Tibial artery (tissue), 4 donors: ENCODE measurements around the gene NAT14.

Experiments
- DNase-seq, 2 donors: peaks; one replicate each; pipeline ENCODE4 v3.0.0-alpha.2; 2019
- H3K27ac ChIP-seq, 2 donors: fragments of 200-600 bp; sonication (generic) in 1 of 2; 1 replicate in 1 of 2; 2 replicates in 1 of 2; pipeline ENCODE4 v1.5.1; 2018 to 2019; ENCODE audit warnings: mild to moderate bottlenecking in 1 of 2
- H3K27me3 ChIP-seq, 2 donors: fragments of 200-600 bp; sonication (generic) in 1 of 2; one replicate each; pipeline versions ENCODE4 v1.5.1 to v1.6.0; 2016 to 2019
- H3K36me3 ChIP-seq, 3 donors: fragments of 200-600 bp; sonication (generic) in 2 of 3; one replicate each; pipeline ENCODE4 v1.5.1; 2016 to 2019; ENCODE audit warnings: mild to moderate bottlenecking in 2 of 3
- H3K4me1 ChIP-seq, 4 donors: fragments of 200-600 bp; sonication (generic) in 2 of 4; 1 replicate in 3 of 4; 2 replicates in 1 of 4; pipeline ENCODE4 v1.5.1; 2016 to 2019
- H3K4me3 ChIP-seq, 2 donors: fragments of 200-600 bp; sonication (generic) in 1 of 2; 1 replicate in 1 of 2; 2 replicates in 1 of 2; pipeline ENCODE4 v1.5.1; 2018 to 2019; ENCODE audit warnings: mild to moderate bottlenecking in 2 of 2
- H3K9me3 ChIP-seq, 3 donors: fragments of 200-600 bp; sonication (generic) in 1 of 3; one replicate each; pipeline ENCODE4 v1.5.1; 2016 to 2019
- CTCF ChIP-seq, 2 experiments: fragments of 200-600 bp in 1 of 2; fragments of 450-650 bp in 1 of 2; IDR thresholded peaks; one replicate each; pipeline ENCODE4 v1.5.1; 2017 to 2019; ENCODE audit warnings: antibody characterized with exemption in 2 of 2, mild to moderate bottlenecking in 1 of 2, moderate library complexity in 1 of 2
- intact Hi-C: fragments of 100-400 bp; cut with DNase I; formaldehyde crosslinking; loops from one replicate; pipeline ENCODE4 v1.15.0; 2023; ENCODE audit warnings: low total_unique reads

Gene NAT14

DNA sequence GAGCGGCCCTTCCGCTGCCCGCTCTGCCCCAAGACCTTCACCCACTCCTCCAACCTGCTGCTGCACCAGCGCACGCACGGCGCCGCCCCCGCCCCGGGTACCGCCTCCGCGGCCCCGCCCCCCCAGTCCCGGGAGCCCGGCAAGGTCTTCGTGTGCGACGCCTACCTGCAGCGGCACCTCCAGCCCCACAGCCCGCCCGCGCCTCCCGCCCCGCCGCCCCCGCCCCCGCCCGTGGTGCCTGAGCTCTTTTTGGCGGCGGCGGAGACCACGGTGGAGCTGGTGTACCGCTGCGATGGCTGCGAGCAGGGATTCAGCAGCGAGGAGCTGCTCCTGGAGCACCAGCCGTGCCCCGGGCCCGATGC lies 3.2 kb upstream of the NAT14 start:
- no peak overlapping the region for H3K27ac ChIP-seq
- peaks cover 0 to 42% (median 34%) of the 10 kb centered on the region in 4 donors for H3K4me1 ChIP-seq
- no peak for TF ChIP-seq CTCF (IDR thresholded peaks at IDR 0.05)
- no peak overlapping the region for H3K4me3 ChIP-seq
- peaks cover 11 to 35% (median 30%) of the 10 kb centered on the region in 3 donors for H3K36me3 ChIP-seq
- intact Hi-C loops, result no loop called here
- no peaks in the 10 kb centered on the region for H3K9me3 ChIP-seq
- H3K27me3 ChIP-seq, result peaks cover 0 to 47% of the 10 kb centered on the region in 2 donors
- DNase-seq, result no peak

DNA sequence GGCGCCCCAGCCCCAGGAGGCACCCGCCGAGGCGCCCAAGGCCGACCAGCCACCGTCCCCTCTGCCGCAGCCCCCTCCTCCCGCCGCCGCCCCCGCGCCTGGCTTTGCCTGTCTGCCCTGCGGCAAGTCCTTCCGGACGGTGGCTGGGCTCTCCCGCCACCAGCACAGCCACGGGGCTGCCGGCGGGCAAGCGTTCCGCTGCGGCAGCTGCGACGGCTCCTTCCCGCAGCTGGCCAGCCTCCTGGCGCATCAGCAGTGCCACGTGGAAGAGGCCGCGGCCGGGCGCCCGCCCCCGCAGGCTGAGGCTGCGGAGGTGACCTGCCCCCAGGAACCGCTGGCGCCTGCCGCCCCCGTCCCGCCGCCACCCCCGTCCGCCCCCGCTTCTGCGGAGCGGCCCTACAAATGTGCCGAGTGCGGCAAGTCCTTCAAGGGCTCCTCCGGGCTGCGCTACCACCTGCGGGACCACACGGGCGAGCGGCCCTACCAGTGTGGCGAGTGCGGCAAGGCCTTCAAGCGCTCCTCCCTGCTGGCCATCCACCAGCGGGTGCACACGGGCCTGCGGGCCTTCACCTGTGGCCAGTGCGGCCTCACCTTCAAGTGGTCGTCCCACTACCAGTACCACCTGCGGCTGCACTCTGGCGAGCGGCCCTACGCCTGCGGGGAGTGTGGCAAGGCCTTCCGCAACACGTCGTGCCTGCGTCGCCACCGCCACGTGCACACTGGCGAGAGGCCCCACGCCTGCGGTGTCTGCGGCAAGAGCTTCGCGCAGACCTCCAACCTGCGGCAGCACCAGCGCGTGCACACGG lies 2.6 kb upstream of the NAT14 start:
- H3K36me3 ChIP-seq, result peaks cover 11 to 35% (median 30%) of the 10 kb centered on the region in 3 donors
- intact Hi-C loops, result no loop called here
- no peak overlapping the region for H3K4me3 ChIP-seq
- H3K9me3 ChIP-seq, result no peaks in the 10 kb centered on the region
- H3K27ac ChIP-seq, result no peak overlapping the region
- TF ChIP-seq CTCF (IDR thresholded peaks at IDR 0.05), result no peak
- H3K27me3 ChIP-seq, result peaks cover 0 to 47% of the 10 kb centered on the region in 2 donors
- peaks cover 0 to 46% (median 36%) of the 10 kb centered on the region in 4 donors for H3K4me1 ChIP-seq
- no peak for DNase-seq

DNA sequence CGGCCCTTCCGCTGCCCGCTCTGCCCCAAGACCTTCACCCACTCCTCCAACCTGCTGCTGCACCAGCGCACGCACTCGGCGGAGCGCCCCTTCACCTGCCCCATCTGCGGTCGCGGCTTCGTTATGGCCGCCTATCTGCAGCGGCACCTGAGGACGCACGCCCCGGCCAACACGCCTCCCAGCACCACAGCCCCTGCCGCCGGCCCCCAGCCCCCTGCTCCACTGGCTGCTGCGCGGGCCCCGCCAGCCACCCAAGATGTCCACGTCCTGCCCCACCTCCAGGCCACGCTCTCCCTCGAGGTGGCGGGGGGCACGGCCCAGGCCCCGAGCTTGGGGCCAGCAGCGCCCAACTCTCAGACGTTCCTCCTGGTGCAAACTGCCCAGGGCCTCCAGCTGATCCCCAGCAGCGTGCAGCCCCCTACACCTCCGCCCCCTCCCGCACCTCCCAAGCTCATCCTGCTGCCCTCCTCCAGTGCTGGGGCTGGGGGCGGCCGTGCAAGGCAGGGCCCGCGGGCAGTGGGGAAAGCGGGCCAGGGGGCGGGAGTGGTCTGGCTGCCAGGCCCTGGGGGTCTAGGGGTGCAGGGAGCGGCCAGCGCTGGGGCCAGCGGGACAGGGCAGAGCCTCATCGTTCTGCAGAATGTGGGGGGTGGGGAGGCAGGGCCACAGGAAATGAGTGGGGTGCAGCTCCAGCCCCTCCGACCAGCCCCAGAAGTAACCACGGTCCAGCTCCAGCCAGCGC lies 1.9 kb upstream of the NAT14 start:
- no peak overlapping the region for H3K4me3 ChIP-seq
- peaks cover 11 to 35% (median 30%) of the 10 kb centered on the region in 3 donors for H3K36me3 ChIP-seq
- no peak for DNase-seq
- peaks cover 0 to 46% (median 32%) of the 10 kb centered on the region in 4 donors for H3K4me1 ChIP-seq
- intact Hi-C loops, result no loop called here
- no peaks in the 10 kb centered on the region for H3K9me3 ChIP-seq
- no peak for TF ChIP-seq CTCF (IDR thresholded peaks at IDR 0.05)
- no peak overlapping the region for H3K27ac ChIP-seq
- H3K27me3 ChIP-seq, result peaks cover 0 to 51% of the 10 kb centered on the region in 2 donors

GRCh38 chr19:55483706-55484592 lies 1.0 kb upstream of the NAT14 start:
- TF ChIP-seq CTCF (IDR thresholded peaks at IDR 0.05), result no peak
- Histone ChIP-seq H3K4me3 (peak overlapping the region; percentile 47 to 55), H3K27ac (no peak overlapping the region), H3K9me3 (no peaks in the 10 kb centered on the region), H3K27me3 (peaks cover 0 to 52% of the 10 kb centered on the region in 2 donors), H3K36me3 (peaks cover 11 to 35% (median 30%) of the 10 kb centered on the region in 3 donors), H3K4me1 (peaks cover 0 to 49% (median 33%) of the 10 kb centered on the region in 4 donors)
- intact Hi-C loops, result no loop called here
- DNase-seq, result no peak

GRCh38 chr19:55485439-55486011 lies 537 bp downstream of the NAT14 start:
- intact Hi-C loops, result no loop called here
- Histone ChIP-seq H3K4me1 (peaks cover 0 to 55% (median 35%) of the 10 kb centered on the region in 4 donors), H3K9me3 (no peaks in the 10 kb centered on the region), H3K36me3 (peaks cover 11 to 32% (median 30%) of the 10 kb centered on the region in 3 donors), H3K27ac (peak overlapping the region; percentile 60 to 86), H3K4me3 (peak overlapping the region; percentile 47 to 55), H3K27me3 (peaks cover 0 to 68% of the 10 kb centered on the region in 2 donors)
- TF ChIP-seq CTCF (IDR thresholded peaks at IDR 0.05), result no peak
- no peak for DNase-seq
